ENCODE measurements around the gene STUB1.

- TF ChIP-seq ARNTL (CRISPR knock-in tag; IDR thresholded peaks at IDR 0.05; ENCODE audit: borderline replicate concordance, low read depth) (no peak), PATZ1 (CRISPR knock-in tag; IDR thresholded peaks at IDR 0.05; ENCODE audit: borderline replicate concordance) (no peak), ZFP3 (CRISPR knock-in tag; IDR thresholded peaks at IDR 0.05) (no peak), TOX (CRISPR knock-in tag; IDR thresholded peaks at IDR 0.05; ENCODE audit: borderline replicate concordance) (no peak), BACH2 (CRISPR knock-in tag; IDR thresholded peaks at IDR 0.05; ENCODE audit: borderline replicate concordance) (no peak), ESRRG (CRISPR knock-in tag; IDR thresholded peaks at IDR 0.05) (no peak), ZNF8 (CRISPR knock-in tag; IDR thresholded peaks at IDR 0.05) (no peak), GLIS3 (CRISPR knock-in tag; IDR thresholded peaks at IDR 0.05) (no peak), RARB (CRISPR knock-in tag; IDR thresholded peaks at IDR 0.05) (no peak)
Observed at GRCh38 chr16:637081-638018, 42.9 kb upstream of the STUB1 start.

All from SK-N-SH treated with all-trans-retinoic acid at 6 μM for 48 hours (cell line).